ENCODE results near the gene BPNT1. TPM values are rescaled to one million over a fixed set of nuclear protein-coding genes. Genes with fewer than 3 reads are reported as not detected.

Gene BPNT1
- total and polyA plus RNA-seq, 2 of the 8 experiments (the other 6 are each of a cell fraction or from before 2014, with no cell fraction given) = 13.2 to 16.3 TPM

DNA sequence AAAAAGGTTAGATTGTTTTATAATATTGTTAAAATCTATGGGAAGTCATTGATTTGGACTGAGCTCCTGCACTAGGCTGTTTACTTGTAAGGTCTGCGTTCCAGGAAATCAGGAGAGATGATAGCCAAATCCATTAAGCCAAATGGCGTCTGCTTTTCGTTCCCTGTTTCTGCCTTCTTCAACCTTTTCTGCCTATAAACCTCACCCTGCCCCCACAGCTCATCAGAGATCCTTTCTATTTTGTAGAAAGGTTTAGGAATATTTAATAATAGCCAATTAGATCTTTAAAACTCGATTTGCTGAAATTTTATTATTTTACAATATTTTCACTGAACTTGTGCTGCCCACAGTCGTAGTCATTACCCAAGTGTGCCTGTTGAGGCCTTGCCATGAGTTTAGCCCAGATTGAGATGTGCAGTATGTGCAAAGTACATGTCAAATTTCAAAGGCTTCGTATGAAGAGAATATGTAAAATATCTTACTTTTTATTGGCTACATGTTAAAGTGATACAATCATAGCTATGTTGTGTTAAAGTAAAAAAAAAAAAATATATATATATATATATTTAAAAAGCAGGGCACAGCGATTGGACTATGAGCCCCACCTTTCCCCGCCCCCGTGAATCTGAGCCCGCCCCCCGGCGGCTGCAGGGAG lies 3.9 kb upstream of the BPNT1 start (continued):
- TF ChIP-seq, protein P1, sequence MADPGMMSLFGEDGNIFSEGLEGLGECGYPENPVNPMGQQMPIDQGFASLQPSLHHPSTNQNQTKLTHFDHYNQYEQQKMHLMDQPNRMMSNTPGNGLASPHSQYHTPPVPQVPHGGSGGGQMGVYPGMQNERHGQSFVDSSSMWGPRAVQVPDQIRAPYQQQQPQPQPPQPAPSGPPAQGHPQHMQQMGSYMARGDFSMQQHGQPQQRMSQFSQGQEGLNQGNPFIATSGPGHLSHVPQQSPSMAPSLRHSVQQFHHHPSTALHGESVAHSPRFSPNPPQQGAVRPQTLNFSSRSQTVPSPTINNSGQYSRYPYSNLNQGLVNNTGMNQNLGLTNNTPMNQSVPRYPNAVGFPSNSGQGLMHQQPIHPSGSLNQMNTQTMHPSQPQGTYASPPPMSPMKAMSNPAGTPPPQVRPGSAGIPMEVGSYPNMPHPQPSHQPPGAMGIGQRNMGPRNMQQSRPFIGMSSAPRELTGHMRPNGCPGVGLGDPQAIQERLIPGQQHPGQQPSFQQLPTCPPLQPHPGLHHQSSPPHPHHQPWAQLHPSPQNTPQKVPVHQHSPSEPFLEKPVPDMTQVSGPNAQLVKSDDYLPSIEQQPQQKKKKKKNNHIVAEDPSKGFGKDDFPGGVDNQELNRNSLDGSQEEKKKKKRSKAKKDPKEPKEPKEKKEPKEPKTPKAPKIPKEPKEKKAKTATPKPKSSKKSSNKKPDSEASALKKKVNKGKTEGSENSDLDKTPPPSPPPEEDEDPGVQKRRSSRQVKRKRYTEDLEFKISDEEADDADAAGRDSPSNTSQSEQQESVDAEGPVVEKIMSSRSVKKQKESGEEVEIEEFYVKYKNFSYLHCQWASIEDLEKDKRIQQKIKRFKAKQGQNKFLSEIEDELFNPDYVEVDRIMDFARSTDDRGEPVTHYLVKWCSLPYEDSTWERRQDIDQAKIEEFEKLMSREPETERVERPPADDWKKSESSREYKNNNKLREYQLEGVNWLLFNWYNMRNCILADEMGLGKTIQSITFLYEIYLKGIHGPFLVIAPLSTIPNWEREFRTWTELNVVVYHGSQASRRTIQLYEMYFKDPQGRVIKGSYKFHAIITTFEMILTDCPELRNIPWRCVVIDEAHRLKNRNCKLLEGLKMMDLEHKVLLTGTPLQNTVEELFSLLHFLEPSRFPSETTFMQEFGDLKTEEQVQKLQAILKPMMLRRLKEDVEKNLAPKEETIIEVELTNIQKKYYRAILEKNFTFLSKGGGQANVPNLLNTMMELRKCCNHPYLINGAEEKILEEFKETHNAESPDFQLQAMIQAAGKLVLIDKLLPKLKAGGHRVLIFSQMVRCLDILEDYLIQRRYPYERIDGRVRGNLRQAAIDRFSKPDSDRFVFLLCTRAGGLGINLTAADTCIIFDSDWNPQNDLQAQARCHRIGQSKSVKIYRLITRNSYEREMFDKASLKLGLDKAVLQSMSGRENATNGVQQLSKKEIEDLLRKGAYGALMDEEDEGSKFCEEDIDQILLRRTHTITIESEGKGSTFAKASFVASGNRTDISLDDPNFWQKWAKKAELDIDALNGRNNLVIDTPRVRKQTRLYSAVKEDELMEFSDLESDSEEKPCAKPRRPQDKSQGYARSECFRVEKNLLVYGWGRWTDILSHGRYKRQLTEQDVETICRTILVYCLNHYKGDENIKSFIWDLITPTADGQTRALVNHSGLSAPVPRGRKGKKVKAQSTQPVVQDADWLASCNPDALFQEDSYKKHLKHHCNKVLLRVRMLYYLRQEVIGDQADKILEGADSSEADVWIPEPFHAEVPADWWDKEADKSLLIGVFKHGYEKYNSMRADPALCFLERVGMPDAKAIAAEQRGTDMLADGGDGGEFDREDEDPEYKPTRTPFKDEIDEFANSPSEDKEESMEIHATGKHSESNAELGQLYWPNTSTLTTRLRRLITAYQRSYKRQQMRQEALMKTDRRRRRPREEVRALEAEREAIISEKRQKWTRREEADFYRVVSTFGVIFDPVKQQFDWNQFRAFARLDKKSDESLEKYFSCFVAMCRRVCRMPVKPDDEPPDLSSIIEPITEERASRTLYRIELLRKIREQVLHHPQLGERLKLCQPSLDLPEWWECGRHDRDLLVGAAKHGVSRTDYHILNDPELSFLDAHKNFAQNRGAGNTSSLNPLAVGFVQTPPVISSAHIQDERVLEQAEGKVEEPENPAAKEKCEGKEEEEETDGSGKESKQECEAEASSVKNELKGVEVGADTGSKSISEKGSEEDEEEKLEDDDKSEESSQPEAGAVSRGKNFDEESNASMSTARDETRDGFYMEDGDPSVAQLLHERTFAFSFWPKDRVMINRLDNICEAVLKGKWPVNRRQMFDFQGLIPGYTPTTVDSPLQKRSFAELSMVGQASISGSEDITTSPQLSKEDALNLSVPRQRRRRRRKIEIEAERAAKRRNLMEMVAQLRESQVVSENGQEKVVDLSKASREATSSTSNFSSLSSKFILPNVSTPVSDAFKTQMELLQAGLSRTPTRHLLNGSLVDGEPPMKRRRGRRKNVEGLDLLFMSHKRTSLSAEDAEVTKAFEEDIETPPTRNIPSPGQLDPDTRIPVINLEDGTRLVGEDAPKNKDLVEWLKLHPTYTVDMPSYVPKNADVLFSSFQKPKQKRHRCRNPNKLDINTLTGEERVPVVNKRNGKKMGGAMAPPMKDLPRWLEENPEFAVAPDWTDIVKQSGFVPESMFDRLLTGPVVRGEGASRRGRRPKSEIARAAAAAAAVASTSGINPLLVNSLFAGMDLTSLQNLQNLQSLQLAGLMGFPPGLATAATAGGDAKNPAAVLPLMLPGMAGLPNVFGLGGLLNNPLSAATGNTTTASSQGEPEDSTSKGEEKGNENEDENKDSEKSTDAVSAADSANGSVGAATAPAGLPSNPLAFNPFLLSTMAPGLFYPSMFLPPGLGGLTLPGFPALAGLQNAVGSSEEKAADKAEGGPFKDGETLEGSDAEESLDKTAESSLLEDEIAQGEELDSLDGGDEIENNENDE (IDR thresholded peaks at IDR 0.05; ENCODE audit: insufficient replicate concordance, low read length) = no peak
- TF ChIP-seq KDM1A (IDR thresholded peaks at IDR 0.05; ENCODE audit: borderline replicate concordance, low read length) (no peak), CBX5 (IDR thresholded peaks at IDR 0.05; ENCODE audit: low read depth, low read length) (no peak), SIN3A (conservative IDR thresholded peaks at IDR 0.05 in 1 of 2, IDR thresholded peaks at IDR 0.05 in 1 of 2; ENCODE audit: low read depth in 1 of 2, low read length in 2 of 2) (no peak), HDAC6 (IDR thresholded peaks at IDR 0.05; ENCODE audit: low read depth, low read length) (no peak), BACH1 (IDR thresholded peaks at IDR 0.05; ENCODE audit: low read length) (no peak), CHD2 (IDR thresholded peaks at IDR 0.05; ENCODE audit: low read length) (peak; percentile 29; the same call in 1 of the 2 replicates), TCF12 (IDR thresholded peaks at IDR 0.05; ENCODE audit: low read depth, low read length) (no peak)
